Ovary (tissue), 9 donors: Measurements from ENCODE around the gene DCAF6. TPM values are rescaled to one million over a fixed set of nuclear protein-coding genes. Genes with fewer than 3 reads are reported as not detected.

Experiments used
- DNase-seq, 5 donors: peaks; one replicate each; pipeline ENCODE4 v3.0.0-alpha.2; 2019 to 2020
- H3K27ac ChIP-seq, 2 donors: fragments of 200-600 bp; one replicate each; pipeline versions ENCODE4 v1.5.1 to v1.8.0; 2019 to 2022
- H3K27me3 ChIP-seq: fragments of 200-600 bp; one replicate; pipeline ENCODE4 v1.8.0; 2022
- H3K36me3 ChIP-seq: fragments of 200-600 bp; sonication (generic); one replicate; pipeline ENCODE4 v1.5.1; 2019
- H3K4me1 ChIP-seq: one replicate; pipeline ENCODE4 v1.8.1; 2013; ENCODE audit warnings: mild to moderate bottlenecking, moderate library complexity; ENCODE audit not compliant: insufficient read depth
- H3K4me3 ChIP-seq: fragments of 200-600 bp; sonication (generic); one replicate; pipeline ENCODE4 v1.5.1; 2017
- H3K9me3 ChIP-seq, 2 donors: fragments of 200-600 bp in 1 of 2; sonication (generic) in 1 of 2; one replicate each; pipeline versions ENCODE4 v1.5.1 to v1.8.1; 2013 to 2019; ENCODE audit warnings: mild to moderate bottlenecking in 1 of 2, moderate library complexity in 1 of 2
- EP300 ChIP-seq: sonication (generic); formaldehyde crosslinking; IDR thresholded peaks from one replicate; pipeline ENCODE4 v1.6.1; 2017; ENCODE audit warnings: antibody characterized with exemption
- POLR2A ChIP-seq: fragments of 450-650 bp; IDR thresholded peaks from one replicate; pipeline ENCODE4 v1.6.1; 2017; ENCODE audit warnings: antibody characterized with exemption, mild to moderate bottlenecking, moderate library complexity
- WGBS, 3 donors: extraction: QIAGEN DNeasy Blood & Tissue Kit in 1 of 3; methylation state at CpG; one replicate each; pipeline versions ENCODE4 v1.1.5 to v1.1.7; 2013 to 2017; 5-methylcytosine and 5-hydroxymethylcytosine counted together
- intact Hi-C, 4 donors: fragments of 100-400 bp; cut with DNase I; formaldehyde crosslinking; loops; one replicate each; pipeline versions ENCODE4 v1.11.0 to v1.15.1; 2022 to 2023
- polyA plus RNA-seq, 2 donors: library from polyadenylated mRNA; stranded (reverse); fragments of 200-250 nt in 1 of 2; fragments of 350-450 nt in 1 of 2; fragmentation: Illumina TruSeq in 1 of 2; extraction: RNeasy Lipid Tissue Mini Kit (QIAGEN cat#74804) in 1 of 2; gene quantifications; one replicate each; pipeline ENCODE4 v1.2.3, GENCODE V29; 2013 to 2014
- total RNA-seq, 7 donors: library from RNA; depleted of rRNA in 2 of 7; stranded (reverse); fragments of >200 nt in 2 of 7; fragmentation: NEBNext Ultra II Directional in 3 of 7; extraction: Animal tissue kit (Norgen Biotek cat#: 25700) in 3 of 7; gene quantifications; one replicate each; pipeline versions ENCODE4 v1.1.0 to v1.2.4, GENCODE V29; 2016 to 2023
- TF ChIP-seq, protein P1 (sequence below), 3 donors: fragments of 450-650 bp in 2 of 3; fragments of 200-600 bp in 1 of 3; IDR thresholded peaks; one replicate each; pipeline versions ENCODE4 v1.5.1 to v1.8.0; 2016 to 2022; ENCODE audit warnings: antibody characterized with exemption in 3 of 3, mild to moderate bottlenecking in 1 of 3
- donor health status: DM: no; HTN: no; CAD: no; lungs with moderate emphysema.
- donor health status: DM: no; HTN: no; CAD: no.
- donor health status: Bipolar disorder and iron deficiency.
- donor health status: DM: yes; HTN: yes; CAD: no.
- donor health status: DM: no; HTN: no; CAD: no.
- donor health status: DM: yes; HTN: yes; CAD: no.

The DCAF6 gene
- total and polyA plus RNA-seq, 9 donors, result 32.1 to 65.9 (median 44.4) TPM

DNA sequence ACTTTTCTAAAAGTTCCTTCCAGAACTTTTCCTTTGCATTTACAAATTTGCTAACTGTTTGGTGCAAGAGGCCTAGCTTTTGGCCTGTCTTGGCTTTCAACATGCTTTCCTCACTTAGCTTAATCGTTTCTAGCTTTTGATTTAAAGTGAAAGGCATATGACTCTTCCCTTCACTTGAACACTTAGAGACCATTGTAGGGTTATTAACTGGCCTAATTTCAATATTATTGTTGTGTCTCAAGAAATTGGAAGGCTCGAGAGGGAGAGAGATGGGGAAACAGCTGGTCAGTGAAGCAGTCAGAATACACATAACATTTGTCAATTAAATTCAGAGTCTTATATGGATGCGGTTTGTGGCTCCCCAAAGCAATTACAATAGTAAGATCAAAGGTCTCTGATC lies 63.4 kb downstream of the DCAF6 start:
- DNase-seq, result no peak
- Histone ChIP-seq H3K9me3 (no peaks in the 10 kb centered on the region), H3K4me3 (no peak overlapping the region), H3K36me3 (no peaks in the 10 kb centered on the region), H3K27me3 (no peaks in the 10 kb centered on the region), H3K4me1 (no peaks in the 10 kb centered on the region), H3K27ac (no peak overlapping the region)
- no peak for TF ChIP-seq POLR2A
- intact Hi-C loops, result no loop called here
- WGBS, 3 donors, result 14 to 34% (median 16%) methylated on average over 3 of the region's 3 CpGs

DNA sequence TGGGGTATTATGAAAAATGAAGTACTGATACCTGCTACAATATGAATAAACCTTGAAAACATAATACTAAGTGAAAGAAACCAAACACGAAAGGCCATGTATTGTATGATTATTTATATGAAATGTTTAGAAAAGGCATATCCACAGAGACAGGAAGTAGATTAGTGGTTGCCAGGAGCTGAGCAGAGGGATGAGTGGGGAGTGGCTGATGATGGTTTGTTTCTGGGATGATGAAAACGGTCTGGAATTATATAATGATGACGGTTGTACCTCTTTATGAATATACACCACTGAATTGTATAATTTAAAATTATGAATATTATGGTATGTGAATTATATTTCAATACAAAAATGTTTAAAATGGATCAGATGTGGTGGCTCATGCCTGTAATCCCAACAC lies 64.2 kb downstream of the DCAF6 start:
- Histone ChIP-seq H3K27me3 (no peaks in the 10 kb centered on the region), H3K9me3 (no peaks in the 10 kb centered on the region), H3K27ac (no peak overlapping the region), H3K4me1 (no peaks in the 10 kb centered on the region), H3K36me3 (no peaks in the 10 kb centered on the region), H3K4me3 (no peak overlapping the region)
- no peak for TF ChIP-seq POLR2A
- TF ChIP-seq, protein P1, sequence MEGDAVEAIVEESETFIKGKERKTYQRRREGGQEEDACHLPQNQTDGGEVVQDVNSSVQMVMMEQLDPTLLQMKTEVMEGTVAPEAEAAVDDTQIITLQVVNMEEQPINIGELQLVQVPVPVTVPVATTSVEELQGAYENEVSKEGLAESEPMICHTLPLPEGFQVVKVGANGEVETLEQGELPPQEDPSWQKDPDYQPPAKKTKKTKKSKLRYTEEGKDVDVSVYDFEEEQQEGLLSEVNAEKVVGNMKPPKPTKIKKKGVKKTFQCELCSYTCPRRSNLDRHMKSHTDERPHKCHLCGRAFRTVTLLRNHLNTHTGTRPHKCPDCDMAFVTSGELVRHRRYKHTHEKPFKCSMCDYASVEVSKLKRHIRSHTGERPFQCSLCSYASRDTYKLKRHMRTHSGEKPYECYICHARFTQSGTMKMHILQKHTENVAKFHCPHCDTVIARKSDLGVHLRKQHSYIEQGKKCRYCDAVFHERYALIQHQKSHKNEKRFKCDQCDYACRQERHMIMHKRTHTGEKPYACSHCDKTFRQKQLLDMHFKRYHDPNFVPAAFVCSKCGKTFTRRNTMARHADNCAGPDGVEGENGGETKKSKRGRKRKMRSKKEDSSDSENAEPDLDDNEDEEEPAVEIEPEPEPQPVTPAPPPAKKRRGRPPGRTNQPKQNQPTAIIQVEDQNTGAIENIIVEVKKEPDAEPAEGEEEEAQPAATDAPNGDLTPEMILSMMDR (IDR thresholded peaks at IDR 0.05), result no peak
- no peak for TF ChIP-seq EP300
- WGBS, 3 donors, result 45 to 69% (median 51%) methylated on average over 3 of the region's 3 CpGs
- intact Hi-C loops, result no loop called here
- DNase-seq, result no peak

DNA sequence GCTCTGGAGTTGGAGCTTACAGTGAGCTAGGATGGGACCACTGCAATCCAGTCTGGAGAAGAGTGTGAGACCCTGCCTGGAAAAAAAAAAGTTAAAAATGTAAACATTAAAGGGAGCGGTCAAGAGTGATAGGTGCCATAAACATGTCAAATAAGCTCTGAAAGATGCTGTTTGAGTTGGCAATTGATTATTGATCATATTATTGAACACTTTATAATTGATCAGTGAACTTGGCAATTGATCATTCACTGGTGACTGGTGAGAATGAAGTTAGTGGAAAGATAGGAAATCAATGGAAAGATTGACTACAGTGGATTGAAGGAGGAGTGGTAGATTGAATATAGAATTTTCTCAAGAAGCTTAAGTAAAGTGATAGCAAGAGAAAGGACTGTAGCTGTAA lies 64.7 kb downstream of the DCAF6 start:
- no peaks in the 10 kb centered on the region for H3K4me1 ChIP-seq
- intact Hi-C loops, result no loop called here
- DNase-seq, result no peak

DNA sequence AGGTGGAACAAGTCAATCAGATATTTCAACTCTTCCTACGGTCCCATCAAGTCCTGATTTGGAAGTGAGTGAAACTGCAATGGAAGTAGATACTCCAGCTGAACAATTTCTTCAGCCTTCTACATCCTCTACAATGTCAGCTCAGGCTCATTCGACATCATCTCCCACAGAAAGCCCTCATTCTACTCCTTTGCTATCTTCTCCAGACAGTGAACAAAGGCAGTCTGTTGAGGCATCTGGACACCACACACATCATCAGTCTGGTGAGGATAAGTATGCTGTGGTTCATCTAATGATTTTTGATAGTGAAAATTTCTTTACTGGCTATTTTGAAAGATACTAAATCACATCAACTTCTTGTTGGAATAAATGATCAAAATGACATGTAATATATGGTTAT lies 68.0 kb downstream of the DCAF6 start:
- Histone ChIP-seq H3K27ac (no peak overlapping the region), H3K27me3 (no peaks in the 10 kb centered on the region), H3K9me3 (no peaks in the 10 kb centered on the region), H3K4me1 (peaks cover 2% of the 10 kb centered on the region), H3K36me3 (no peaks in the 10 kb centered on the region), H3K4me3 (no peak overlapping the region)
- intact Hi-C loops, result no loop called here
- DNase-seq, result no peak
- TF ChIP-seq POLR2A, result no peak
- TF ChIP-seq, protein P1 (IDR thresholded peaks at IDR 0.05), result no peak
- no peak for TF ChIP-seq EP300
- 89 to 94% (median 91%) methylated on average over 2 of the region's 2 CpGs for WGBS, 3 donors

More for the DNA sequence above, 64.7 kb downstream of the DCAF6 start:
- TF ChIP-seq, protein P1 (IDR thresholded peaks at IDR 0.05), result no peak
- TF ChIP-seq POLR2A (no peak), EP300 (no peak)
- no peak overlapping the region for H3K4me3 ChIP-seq
- H3K27ac ChIP-seq, result no peak overlapping the region
- no peaks in the 10 kb centered on the region for H3K27me3 ChIP-seq
- no peaks in the 10 kb centered on the region for H3K36me3 ChIP-seq
- H3K9me3 ChIP-seq, result no peaks in the 10 kb centered on the region
- 98 to 100% (median 98%) methylated on average over 1 of the region's 1 CpG for WGBS, 3 donors

DNA sequence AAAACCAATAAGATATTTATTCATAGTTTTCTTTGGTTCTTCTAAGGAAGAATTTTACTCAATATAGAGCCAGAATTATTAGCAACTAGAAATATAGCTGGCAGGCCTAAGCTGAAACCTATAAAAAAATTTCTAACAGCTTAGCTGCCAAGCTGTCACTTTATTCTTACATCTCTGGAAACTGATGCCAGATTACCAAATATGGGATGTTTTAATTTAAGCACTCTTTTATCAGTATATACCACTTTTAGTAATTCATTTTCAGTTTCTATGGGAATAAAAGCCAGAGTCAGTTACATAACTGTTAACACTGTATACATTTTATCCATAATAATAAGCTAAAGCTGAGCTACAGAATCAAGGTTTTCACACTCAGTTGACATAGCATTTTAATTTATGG lies 69.0 kb downstream of the DCAF6 start:
- intact Hi-C loops, result no loop called here
- H3K4me3 ChIP-seq, result no peak overlapping the region
- no peak for DNase-seq
- H3K36me3 ChIP-seq, result no peaks in the 10 kb centered on the region
- TF ChIP-seq EP300 (no peak), POLR2A (no peak)
- TF ChIP-seq, protein P1 (IDR thresholded peaks at IDR 0.05), result no peak
- H3K27ac ChIP-seq, result no peak overlapping the region
- no peaks in the 10 kb centered on the region for H3K9me3 ChIP-seq
- no peaks in the 10 kb centered on the region for H3K27me3 ChIP-seq
- peaks cover 2% of the 10 kb centered on the region for H3K4me1 ChIP-seq
